HepG2 (cell line): ENCODE results near the gene CGGBP1. TPM values are rescaled to one million over a fixed set of nuclear protein-coding genes. Genes with fewer than 3 reads are reported as not detected.

ENCODE experiments used
- ATAC-seq: fragments of 200-7000 bp; cut with Tn5 transposase; 3 replicates; pipeline ENCODE4 v1.9.1; 2020; ENCODE audit warnings: mild to moderate bottlenecking, moderate library complexity
- BruUV-seq: library from RNA; stranded (reverse); fragments of 400-500 nt; replicated peaks from 2 replicates; lab custom pipeline; 2021; lab: Mats Ljungman, UMichigan
- CTCF ChIA-PET: fragments of 300-600 bp; formaldehyde crosslinking; extraction: SDS; loops from one replicate; lab custom pipeline; 2021; ENCODE audit warnings: low total read pairs, inconsistent platforms, low intra/inter-chr PET ratio; lab: Yijun Ruan, JAX
- POLR2A ChIA-PET: fragments of 350-600 bp; sonication (Branson Sonifier 250); formaldehyde crosslinking; loops from one replicate; lab custom pipeline; 2020; ENCODE audit warnings: antibody characterized with exemption, inconsistent platforms; lab: Yijun Ruan, JAX
- DNase-seq: peaks from one replicate; pipeline ENCODE4 v3.0.0-alpha.2; 2015; ENCODE audit warnings: low spot score
- FAIRE-seq: peaks from 3 replicates; lab custom pipeline; 2011; peaks lifted over from hg19 to GRCh38; lab: Jason Lieb, UNC
- H2AFZ ChIP-seq: one replicate; pipeline ENCODE4 v1.6.1; 2011; ENCODE audit warnings: low read length, inconsistent platforms
- H3K27ac ChIP-seq: fragments of 300-600 bp; 3 replicates; pipeline ENCODE4 v1.8.0; 2011; ENCODE audit warnings: mixed run types, mild to moderate bottlenecking, mixed read lengths, low read length, inconsistent platforms; ENCODE audit not compliant: insufficient read depth; ENCODE audit errors: extremely low read length
- H3K27me3 ChIP-seq, 2 experiments: fragments of 200-600 bp in 1 of 2; 2 replicates in 1 of 2; 3 replicates in 1 of 2; pipeline versions ENCODE4 v1.6.0 to v1.8.0; 2011; ENCODE audit warnings: low read length in 2 of 2, mild to moderate bottlenecking in 2 of 2, moderate library complexity in 2 of 2, inconsistent platforms in 1 of 2; ENCODE audit not compliant: insufficient read depth in 2 of 2, control insufficient read depth in 1 of 2
- H3K36me3 ChIP-seq, 2 experiments: fragments of 200-600 bp in 1 of 2; replicated peaks in 1 of 2; 2 replicates in 1 of 2; 3 replicates in 1 of 2; pipeline versions ENCODE4 v1.5.1 to v1.8.0; 2011; ENCODE audit warnings: low read length in 2 of 2, inconsistent platforms in 1 of 2; ENCODE audit not compliant: insufficient read depth in 2 of 2, control insufficient read depth in 1 of 2
- H3K4me1 ChIP-seq: 2 replicates; pipeline ENCODE4 v1.5.1; 2012; ENCODE audit warnings: low read length, inconsistent platforms; ENCODE audit not compliant: insufficient read depth
- H3K4me2 ChIP-seq: 2 replicates; pipeline ENCODE4 v1.6.0; 2011; ENCODE audit warnings: low read depth, low read length, inconsistent platforms
- H3K4me3 ChIP-seq, 3 experiments: fragments of 200-600 bp in 1 of 3; sonication (generic), shearing (Covaris generic) in 1 of 3; replicated peaks in 1 of 3; 2 replicates each; pipeline ENCODE4 v1.5.1; 2011 to 2016; ENCODE audit warnings: low read length in 3 of 3, inconsistent platforms in 2 of 3, low read depth in 2 of 3, mild to moderate bottlenecking in 2 of 3, control low read depth in 1 of 3, mixed read lengths in 1 of 3; ENCODE audit not compliant: insufficient read depth in 1 of 3
- H3K79me2 ChIP-seq: one replicate; pipeline ENCODE4 v1.6.1; 2011; ENCODE audit warnings: low read length, inconsistent platforms; ENCODE audit not compliant: insufficient read depth
- H3K9ac ChIP-seq: 2 replicates; pipeline ENCODE4 v1.6.0; 2011; ENCODE audit warnings: mild to moderate bottlenecking, low read depth, low read length, inconsistent platforms; ENCODE audit not compliant: insufficient read depth
- H3K9me3 ChIP-seq: 2 replicates; pipeline ENCODE4 v1.5.1; 2012; ENCODE audit warnings: mild to moderate bottlenecking, low read length
- H4K20me1 ChIP-seq: 2 replicates; pipeline ENCODE4 v1.6.0; 2011; ENCODE audit warnings: inconsistent platforms, mild to moderate bottlenecking, low read length, moderate library complexity; ENCODE audit not compliant: insufficient read depth
- ATAD3A ChIP-seq: sonication (generic); formaldehyde crosslinking; IDR thresholded peaks from 2 replicates; pipeline ENCODE4 v1.4.0; 2020; ENCODE audit warnings: missing genetic modification reagents
- BORCS8-MEF2B ChIP-seq: sonication (generic); formaldehyde crosslinking; IDR thresholded peaks from 2 replicates; pipeline ENCODE4 v1.8.0; 2022; ENCODE audit warnings: mild to moderate bottlenecking, missing genetic modification reagents
- CCDC6 ChIP-seq: sonication (generic); formaldehyde crosslinking; IDR thresholded peaks from 2 replicates; pipeline ENCODE4 v1.8.1; 2022; ENCODE audit warnings: mild to moderate bottlenecking, missing genetic modification reagents, moderate library complexity
- ERF ChIP-seq: IDR thresholded peaks from 2 replicates; pipeline ENCODE4 v1.6.1; 2018; ENCODE audit warnings: missing biosample characterization, missing genetic modification reagents
- FOXK2 ChIP-seq: fragments of 450-650 bp; IDR thresholded peaks from 2 replicates; pipeline ENCODE4 v1.6.1; 2016
- FOXP1 ChIP-seq, 2 experiments: fragments of 450-650 bp in 1 of 2; IDR thresholded peaks; 2 replicates each; pipeline ENCODE4 v1.6.1; 2017 to 2018; ENCODE audit warnings: antibody characterized with exemption in 1 of 2
- IKZF4 ChIP-seq: sonication (generic); formaldehyde crosslinking; IDR thresholded peaks from 2 replicates; pipeline ENCODE4 v1.5.1; 2020; ENCODE audit warnings: borderline replicate concordance, mild to moderate bottlenecking, low read depth, missing genetic modification reagents; ENCODE audit errors: not compliant biosample characterization
- KLF6 ChIP-seq: IDR thresholded peaks from 2 replicates; pipeline ENCODE4 v1.8.0; 2016; ENCODE audit warnings: missing biosample characterization, missing genetic modification reagents
- NFE2L2 ChIP-seq: fragments of 150-350 bp; IDR thresholded peaks from 2 replicates; pipeline ENCODE4 v1.6.1; 2014; ENCODE audit warnings: low read length
- NKX3-1 ChIP-seq: sonication (generic); formaldehyde crosslinking; IDR thresholded peaks from 2 replicates; pipeline ENCODE4 v1.5.0; 2020; ENCODE audit warnings: missing genetic modification reagents
- NONO ChIP-seq, 2 experiments: fragments of 450-650 bp in 1 of 2; sonication (generic) in 1 of 2; formaldehyde crosslinking in 1 of 2; IDR thresholded peaks in 1 of 2; conservative IDR thresholded peaks in 1 of 2; 2 replicates each; pipeline versions ENCODE4 v1.6.1 to v1.8.0; 2017 to 2022; ENCODE audit warnings: mild to moderate bottlenecking in 1 of 2, missing genetic modification reagents in 1 of 2, moderate library complexity in 1 of 2
- RNF2 ChIP-seq: fragments of 450-650 bp; conservative IDR thresholded peaks from 2 replicates; pipeline ENCODE4 v1.6.1; 2016; ENCODE audit warnings: low read depth
- SNAPC5 ChIP-seq: sonication (generic); formaldehyde crosslinking; IDR thresholded peaks from 2 replicates; pipeline ENCODE4 v1.8.1; 2023; ENCODE audit warnings: mild to moderate bottlenecking, missing genetic modification reagents, borderline replicate concordance
- SP140L ChIP-seq: sonication (generic); formaldehyde crosslinking; IDR thresholded peaks from 2 replicates; pipeline ENCODE4 v1.4.0; 2020; ENCODE audit warnings: missing genetic modification reagents, borderline replicate concordance
- SP4 ChIP-seq: sonication (generic); formaldehyde crosslinking; IDR thresholded peaks from 2 replicates; pipeline ENCODE4 v1.8.1; 2023; ENCODE audit warnings: mild to moderate bottlenecking, missing genetic modification reagents
- ZFP82 ChIP-seq: sonication (generic); formaldehyde crosslinking; IDR thresholded peaks from 2 replicates; pipeline ENCODE4 v1.5.1; 2020; ENCODE audit warnings: mild to moderate bottlenecking, missing genetic modification reagents, borderline replicate concordance
- ZMYM4 ChIP-seq: sonication (generic); formaldehyde crosslinking; IDR thresholded peaks from 2 replicates; pipeline ENCODE4 v1.8.1; 2023; ENCODE audit warnings: mild to moderate bottlenecking, missing genetic modification reagents
- ZNF256 ChIP-seq: sonication (generic); formaldehyde crosslinking; conservative IDR thresholded peaks from 2 replicates; pipeline ENCODE4 v1.4.0; 2020; ENCODE audit warnings: missing genetic modification reagents
- ZNF510 ChIP-seq: sonication (generic); formaldehyde crosslinking; IDR thresholded peaks from 2 replicates; pipeline ENCODE4 v1.4.0; 2020; ENCODE audit warnings: low read depth, mild to moderate bottlenecking, missing genetic modification reagents
- ZNF614 ChIP-seq: IDR thresholded peaks from 2 replicates; pipeline ENCODE4 v1.6.1; 2018; ENCODE audit warnings: missing biosample characterization, missing genetic modification reagents, inconsistent platforms, borderline replicate concordance
- ZNF777 ChIP-seq: sonication (generic); formaldehyde crosslinking; IDR thresholded peaks from 2 replicates; pipeline ENCODE4 v1.4.0; 2020; ENCODE audit warnings: missing genetic modification reagents
- in situ Hi-C: cut with HindIII; loops from 2 replicates; pipeline ENCODE4 v1.10.0; 2017; ENCODE audit warnings: low pct_unique_long_range_greater_than_20kb; ENCODE audit not compliant: extremely low pct_ligation_motif_present
- intact Hi-C: fragments of 100-400 bp; cut with micrococcal nuclease; formaldehyde crosslinking; loops from one replicate; pipeline ENCODE4 v1.10.0; 2022; ENCODE audit not compliant: unreplicated experiment
- polyA plus RNA-seq, 8 experiments: library from polyadenylated mRNA; depleted of rRNA in 3 of 8; stranded (reverse) in 7 of 8; unstranded in 1 of 8; fragments of >200 nt; fragmentation: Illumina TruSeq in 4 of 8; extraction: Trizol in 4 of 8; gene quantifications; 2 replicates each; pipeline versions ENCODE4 v1.2.1 to v1.2.3, GENCODE V29; 2011 to 2016; ENCODE audit warnings: low read depth in 4 of 8, missing spikeins in 1 of 8, mixed read lengths in 1 of 8; ENCODE audit not compliant: insufficient read depth in 1 of 8
- total RNA-seq, 5 experiments: library from RNA; depleted of rRNA; stranded (reverse); fragments of >200 nt; fragmentation: Illumina TruSeq; extraction: Trizol; gene quantifications; 2 replicates each; pipeline ENCODE4 v1.2.3, GENCODE V29; 2016; ENCODE audit warnings: low read depth in 1 of 5
- TF ChIP-seq, protein P1 (sequence below): sonication (generic); formaldehyde crosslinking; IDR thresholded peaks from 2 replicates; pipeline ENCODE4 v1.4.0; 2020; ENCODE audit warnings: mild to moderate bottlenecking, low read depth, missing genetic modification reagents
- TF ChIP-seq, protein P2 (sequence below): IDR thresholded peaks from 2 replicates; pipeline ENCODE4 v1.6.1; 2016; ENCODE audit warnings: missing compliant biosample characterization, missing genetic modification reagents, borderline replicate concordance

CGGBP1 gene
- total and polyA plus RNA-seq, 2 of the 13 experiments (the other 11 are each of a cell fraction or from before 2014, with no cell fraction given) = 38.9 to 47.0 TPM

GRCh38 chr3:88058581-88059379, at the start of gene CGGBP1, which contains the start of gene ZNF654 (continued):
- TF ChIP-seq, protein P1, sequence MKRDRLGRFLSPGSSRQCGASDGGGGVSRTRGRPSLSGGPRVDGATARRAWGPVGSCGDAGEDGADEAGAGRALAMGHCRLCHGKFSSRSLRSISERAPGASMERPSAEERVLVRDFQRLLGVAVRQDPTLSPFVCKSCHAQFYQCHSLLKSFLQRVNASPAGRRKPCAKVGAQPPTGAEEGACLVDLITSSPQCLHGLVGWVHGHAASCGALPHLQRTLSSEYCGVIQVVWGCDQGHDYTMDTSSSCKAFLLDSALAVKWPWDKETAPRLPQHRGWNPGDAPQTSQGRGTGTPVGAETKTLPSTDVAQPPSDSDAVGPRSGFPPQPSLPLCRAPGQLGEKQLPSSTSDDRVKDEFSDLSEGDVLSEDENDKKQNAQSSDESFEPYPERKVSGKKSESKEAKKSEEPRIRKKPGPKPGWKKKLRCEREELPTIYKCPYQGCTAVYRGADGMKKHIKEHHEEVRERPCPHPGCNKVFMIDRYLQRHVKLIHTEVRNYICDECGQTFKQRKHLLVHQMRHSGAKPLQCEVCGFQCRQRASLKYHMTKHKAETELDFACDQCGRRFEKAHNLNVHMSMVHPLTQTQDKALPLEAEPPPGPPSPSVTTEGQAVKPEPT = no peak
- TF ChIP-seq BORCS8-MEF2B (peak; percentile 43; the same call in 1 of the 2 replicates), FOXP1 (IDR thresholded peaks at IDR 0.05) (no peak), FOXP1 (CRISPR knock-in tag; IDR thresholded peaks at IDR 0.05) (no peak), ZMYM4 (CRISPR knock-in tag) (peak; percentile 81), ZNF510 (CRISPR knock-in tag) (no peak)

GRCh38 chr3:88105325-88105724, 46.5 kb upstream of the CGGBP1 start:
- FAIRE-seq (no peak), ATAC-seq (no peak), DNase-seq (no peak)
- no peaks in the 10 kb centered on the region for H3K9me3 ChIP-seq
- H3K4me1 ChIP-seq = no peaks in the 10 kb centered on the region
- intact Hi-C loops = no loop called here
- H3K9ac ChIP-seq = no peak overlapping the region
- H3K79me2 ChIP-seq = no peaks in the 10 kb centered on the region
- BruUV-seq = no TSS peak
- POLR2A ChIA-PET = no interaction called here
- no peak overlapping the region for H3K27ac ChIP-seq
- H3K4me2 ChIP-seq = no peak overlapping the region
- CTCF ChIA-PET = no interaction called here
- no peak overlapping the region for H2AFZ ChIP-seq
- H3K27me3 ChIP-seq = no peaks in the 10 kb centered on the region
- H4K20me1 ChIP-seq = no peaks in the 10 kb centered on the region
- in situ Hi-C loops = no loop called here
- H3K36me3 ChIP-seq = peaks cover 0 to 1% of the 10 kb centered on the region in 2 experiments; a peak in 1 of 5 replicates
- no peak overlapping the region for H3K4me3 ChIP-seq
- TF ChIP-seq ATAD3A (no peak), NONO (IDR thresholded peaks at IDR 0.05) (no peak), NONO (CRISPR knock-in tag; conservative IDR thresholded peaks at IDR 0.05) (no peak), NFE2L2 (no peak), CCDC6 (no peak), FOXK2 (no peak), ZNF777 (CRISPR knock-in tag) (no peak), SP140L (CRISPR knock-in tag) (no peak), ZNF614 (CRISPR knock-in tag) (no peak), RNF2 (no peak), ERF (CRISPR knock-in tag) (no peak), SNAPC5 (CRISPR knock-in tag) (no peak), KLF6 (no peak), NKX3-1 (CRISPR knock-in tag) (no peak), ZNF256 (CRISPR knock-in tag) (no peak), IKZF4 (no peak), ZFP82 (CRISPR knock-in tag) (no peak), SP4 (no peak)
- TF ChIP-seq, protein P2, sequence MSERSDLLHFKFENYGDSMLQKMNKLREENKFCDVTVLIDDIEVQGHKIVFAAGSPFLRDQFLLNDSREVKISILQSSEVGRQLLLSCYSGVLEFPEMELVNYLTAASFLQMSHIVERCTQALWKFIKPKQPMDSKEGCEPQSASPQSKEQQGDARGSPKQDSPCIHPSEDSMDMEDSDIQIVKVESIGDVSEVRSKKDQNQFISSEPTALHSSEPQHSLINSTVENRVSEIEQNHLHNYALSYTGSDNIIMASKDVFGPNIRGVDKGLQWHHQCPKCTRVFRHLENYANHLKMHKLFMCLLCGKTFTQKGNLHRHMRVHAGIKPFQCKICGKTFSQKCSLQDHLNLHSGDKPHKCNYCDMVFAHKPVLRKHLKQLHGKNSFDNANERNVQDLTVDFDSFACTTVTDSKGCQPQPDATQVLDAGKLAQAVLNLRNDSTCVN (CRISPR knock-in tag) = no peak
